Activated gamma-delta T cell treated with Interleukin-2 at 50 U/mL for 16 hours (primary cell): ENCODE data around the gene ARHGAP15.

Experiments
- DNase-seq: peaks from one replicate; pipeline ENCODE4 v3.0.0-alpha.2; 2020

ARHGAP15 gene

DNA sequence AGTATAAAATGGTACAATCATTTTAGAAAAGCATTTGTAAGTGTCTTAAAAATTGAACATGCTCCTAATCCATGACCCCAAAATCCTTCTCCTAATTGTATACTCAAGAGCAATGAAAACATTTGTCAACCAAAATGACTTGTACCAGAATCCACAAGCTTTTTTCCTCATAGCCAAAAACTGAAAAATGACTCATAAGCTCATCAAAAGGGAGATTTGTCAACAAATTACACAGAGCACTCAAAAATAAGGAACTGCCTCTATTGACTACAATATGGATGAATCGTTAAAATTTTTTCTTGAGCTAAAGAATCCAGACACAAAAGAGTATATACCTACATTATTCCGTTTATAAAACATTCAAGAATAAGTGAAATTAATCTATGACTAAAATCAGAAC, 544.8 kb downstream of the ARHGAP15 start:
- no peak for DNase-seq

GRCh38 chr2:143675021-143675420, 545.8 kb downstream of the ARHGAP15 start:
- no peak for DNase-seq

- no peak for DNase-seq
Measured at GRCh38 chr2:143679617-143680016, 550.4 kb downstream of the ARHGAP15 start.

DNA sequence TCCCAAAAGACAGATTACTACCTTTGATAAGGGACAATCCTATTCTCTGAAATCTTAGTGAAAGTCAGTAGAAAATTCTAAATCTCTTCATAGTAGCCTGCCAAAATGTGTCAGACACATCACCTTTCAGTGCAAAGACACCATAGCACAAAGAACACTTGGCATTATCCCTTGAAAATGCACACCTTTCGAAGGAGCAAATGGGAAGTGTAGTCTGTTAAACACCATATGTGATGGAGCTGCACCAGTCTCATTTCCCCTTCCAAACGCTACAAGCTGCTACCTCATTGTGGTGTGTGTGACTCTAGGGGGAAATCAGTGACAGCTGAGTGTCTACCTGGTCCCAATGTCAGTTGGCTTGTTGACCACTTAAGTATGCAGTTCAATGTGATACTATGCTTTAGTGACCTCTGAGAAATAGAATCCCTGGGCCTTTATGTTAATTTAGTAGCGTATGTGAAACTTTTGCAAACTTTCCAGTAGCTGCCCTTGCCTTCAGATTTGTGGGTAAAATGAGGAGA, 551.7 kb downstream of the ARHGAP15 start:
- no peak for DNase-seq

GRCh38 chr2:143682436-143683055, 553.3 kb downstream of the ARHGAP15 start:
- DNase-seq: no peak

- no peak for DNase-seq
Measured at GRCh38 chr2:143683977-143684376, 554.8 kb downstream of the ARHGAP15 start.

- no peak for DNase-seq
Measured at GRCh38 chr2:143684551-143685320, 555.5 kb downstream of the ARHGAP15 start.

DNA sequence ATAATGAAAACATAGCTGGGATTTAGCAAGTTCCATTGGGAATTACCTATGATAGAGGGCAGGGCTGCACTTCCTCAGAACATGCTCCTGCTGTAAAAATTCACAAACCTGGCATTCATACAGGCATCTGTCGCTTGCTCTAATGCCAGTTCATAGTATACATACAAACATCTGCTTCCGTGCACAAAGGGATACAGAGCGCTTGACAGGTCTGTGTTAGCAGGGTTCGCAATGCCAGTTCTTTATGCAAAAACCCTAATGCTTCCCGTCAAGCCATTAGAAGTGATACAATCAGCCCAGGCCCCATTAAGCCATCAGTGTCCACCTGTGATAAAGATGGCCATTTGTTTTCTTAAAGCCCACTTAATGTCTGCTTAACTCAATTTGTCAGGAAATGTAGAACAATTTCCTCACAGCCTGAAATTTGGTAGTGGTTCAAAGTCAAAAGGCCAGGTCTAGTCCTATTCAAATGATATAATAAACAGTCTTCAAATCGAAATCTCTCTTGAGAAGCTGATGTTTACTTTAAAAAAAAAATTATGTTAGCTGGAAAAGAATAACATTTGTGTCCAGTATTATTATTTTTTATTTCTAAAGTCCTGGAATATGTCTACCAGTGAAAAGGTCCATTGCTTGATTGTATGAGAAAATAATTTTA, 556.3 kb downstream of the ARHGAP15 start:
- no peak for DNase-seq

- no peak for DNase-seq
Measured at GRCh38 chr2:143686585-143687164, 557.5 kb downstream of the ARHGAP15 start.

DNA sequence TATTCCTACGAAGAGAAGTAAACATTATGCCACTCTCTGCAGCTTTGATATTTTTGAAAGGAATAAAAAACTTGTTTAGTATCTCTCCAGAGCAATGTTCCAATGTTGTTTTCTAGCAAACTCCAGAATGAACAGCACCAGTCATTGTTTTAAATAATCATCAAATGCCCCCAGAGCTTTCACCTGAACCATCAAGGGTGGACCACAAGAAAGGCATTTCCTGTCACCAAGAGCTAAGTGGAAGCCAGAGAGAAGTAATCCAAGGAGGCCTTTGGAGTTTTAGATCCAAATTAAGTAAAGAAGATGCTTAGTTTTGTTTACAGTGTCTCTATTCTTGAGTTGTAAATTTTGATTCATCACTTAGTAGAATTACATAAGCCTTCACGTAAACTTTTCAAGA, 559.0 kb downstream of the ARHGAP15 start:
- no peak for DNase-seq

DNA sequence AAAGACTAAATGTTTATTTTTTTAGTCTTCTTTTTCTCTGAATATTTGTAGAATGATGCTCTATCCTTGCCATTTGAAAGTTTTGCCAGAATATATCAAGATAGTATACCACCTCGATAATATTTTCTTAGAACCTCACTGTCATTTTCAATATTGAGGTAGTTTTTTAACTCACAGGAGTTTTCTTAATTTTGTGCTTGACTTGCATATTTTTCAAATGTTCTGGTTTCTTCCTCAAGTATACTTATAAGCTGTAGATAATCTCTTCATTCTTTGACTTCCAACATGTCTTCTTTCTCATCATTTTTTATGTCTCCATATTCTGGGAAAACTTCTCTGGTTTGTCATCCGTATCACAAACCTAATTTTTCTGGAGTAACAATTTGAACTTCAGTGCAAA, 559.6 kb downstream of the ARHGAP15 start:
- no peak for DNase-seq

GRCh38 chr2:143689541-143689940, 560.3 kb downstream of the ARHGAP15 start:
- DNase-seq: no peak

- DNase-seq: no peak
Measured at GRCh38 chr2:143690235-143690634, 561.0 kb downstream of the ARHGAP15 start.

DNA sequence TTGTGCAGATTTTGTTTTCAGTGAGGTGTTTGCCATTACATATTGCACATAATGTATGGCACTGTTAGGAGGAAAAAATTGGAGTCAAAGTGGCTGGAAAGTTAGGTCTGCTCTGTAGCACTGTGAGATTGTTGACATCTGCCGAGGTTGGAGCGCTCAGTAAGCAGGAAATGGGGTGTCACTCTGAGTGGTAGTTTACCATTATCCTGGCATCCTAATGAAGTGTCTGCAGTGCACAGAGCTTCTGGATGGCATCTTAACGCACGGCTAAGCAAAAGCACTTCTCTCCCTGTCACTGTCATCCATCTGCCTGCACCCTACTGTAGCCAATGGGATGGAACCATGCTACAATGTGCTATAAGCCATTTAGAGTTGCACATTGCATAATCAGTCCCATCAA, 561.9 kb downstream of the ARHGAP15 start:
- DNase-seq: no peak

DNA sequence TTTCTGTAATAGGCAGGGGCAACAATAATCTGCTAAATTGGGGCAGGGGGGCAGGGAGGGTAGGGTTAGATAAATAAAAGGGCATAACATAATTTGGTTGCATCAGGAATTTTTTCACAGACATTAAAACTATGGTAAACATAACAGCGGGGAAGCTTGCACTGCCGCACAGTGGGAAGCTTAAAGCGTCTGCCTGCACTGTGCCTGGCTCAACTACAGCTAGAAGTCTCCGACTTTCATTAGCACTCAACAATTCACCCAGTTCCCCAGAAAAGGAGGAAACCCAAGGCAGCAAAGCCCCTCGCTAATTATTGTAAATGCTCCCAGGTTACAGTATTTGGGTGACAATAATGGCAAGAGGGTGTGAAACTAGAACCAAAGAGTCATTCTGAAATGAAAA, 562.9 kb downstream of the ARHGAP15 start:
- no peak for DNase-seq

- no peak for DNase-seq
Measured at GRCh38 chr2:143692967-143693366, 563.7 kb downstream of the ARHGAP15 start.

GRCh38 chr2:143694335-143694734, 565.1 kb downstream of the ARHGAP15 start:
- no peak for DNase-seq

DNA sequence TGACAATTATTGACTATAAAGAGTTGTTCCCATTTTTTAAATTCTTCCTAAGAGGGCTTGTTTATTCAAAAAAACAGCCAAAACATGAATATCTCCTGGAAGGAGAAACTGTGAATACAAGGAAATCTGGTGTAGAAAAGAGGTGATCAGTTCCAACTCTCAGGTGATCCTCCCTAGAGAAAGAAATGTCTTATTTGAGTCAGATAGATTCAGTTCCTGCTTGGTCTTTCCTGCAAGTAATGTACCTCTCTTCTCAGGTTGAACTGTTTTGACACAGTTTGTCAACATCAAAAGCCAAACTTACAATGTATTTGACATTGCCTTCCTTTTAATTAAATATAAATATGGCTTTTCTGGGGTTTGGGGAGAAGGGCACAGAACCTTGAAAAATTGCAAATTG, 567.4 kb downstream of the ARHGAP15 start:
- DNase-seq: no peak

- no peak for DNase-seq
Measured at GRCh38 chr2:143697744-143698143, 568.5 kb downstream of the ARHGAP15 start.

GRCh38 chr2:143698352-143698751, 569.1 kb downstream of the ARHGAP15 start:
- DNase-seq: no peak

DNA sequence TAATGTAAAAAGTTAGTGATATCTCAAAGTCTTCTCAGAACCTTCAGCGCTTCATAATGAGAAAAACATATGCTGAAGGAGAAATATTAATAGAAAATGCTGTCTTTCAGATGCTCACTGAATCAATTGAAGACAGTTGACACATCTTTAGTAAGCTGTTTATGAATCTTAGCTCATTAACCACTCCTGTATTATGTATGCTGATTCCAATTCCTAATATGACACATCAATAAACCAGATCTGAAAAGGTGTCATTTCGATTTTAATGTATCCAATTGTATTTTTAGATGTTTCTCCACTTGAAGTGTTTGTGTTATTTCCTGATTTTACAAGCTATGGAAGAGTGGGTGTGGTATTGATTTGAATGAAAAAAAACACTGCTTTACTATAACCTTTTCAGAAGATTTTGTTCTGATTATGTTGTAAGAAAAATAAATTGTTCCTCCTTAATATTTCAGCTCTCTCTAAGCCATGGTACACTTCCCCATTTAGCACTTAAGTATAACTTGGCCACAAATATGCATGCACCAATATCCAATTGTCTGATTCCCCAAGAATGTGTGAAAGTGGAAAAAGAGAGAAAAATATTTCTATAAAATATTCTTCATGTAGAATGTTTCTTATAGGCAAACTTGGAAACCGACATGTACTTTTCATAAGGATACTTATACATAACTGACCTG, 569.8 kb downstream of the ARHGAP15 start:
- no peak for DNase-seq

DNA sequence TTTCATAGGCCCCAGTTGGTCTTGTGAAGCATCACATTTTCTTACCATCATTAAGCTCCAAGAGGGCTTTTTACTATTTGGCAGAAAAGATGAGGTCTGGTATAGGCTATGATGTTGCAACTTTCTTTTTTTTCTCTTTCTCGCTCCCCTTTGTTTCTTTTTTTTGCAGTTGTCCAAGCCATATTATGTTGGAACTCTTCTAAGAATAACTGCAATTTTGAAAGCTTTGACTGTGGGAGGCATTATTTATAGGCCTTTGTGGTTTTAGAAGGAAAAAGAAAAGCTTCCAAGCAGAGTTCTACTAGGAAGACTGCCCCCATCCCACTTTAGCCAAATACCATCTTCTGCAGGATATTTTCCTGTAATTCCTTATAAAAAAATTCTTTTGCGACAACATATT, 571.6 kb downstream of the ARHGAP15 start:
- no peak for DNase-seq

GRCh38 chr2:143701785-143702184, 572.6 kb downstream of the ARHGAP15 start:
- DNase-seq: no peak
